NCI-H345 treated with DMSO at 0.1 percent for 48 hours (cell line): ENCODE measurements around the gene SUZ12.
"Not testable (repeated sequence)": the region's sequence is repeated elsewhere in the genome, so short reads cannot be mapped to it uniquely, and the experiment has no call there.

ENCODE experiments used
- DNase-seq: peaks from one replicate; lab custom pipeline; 2025; ENCODE audit not compliant: unreplicated experiment; lab: John Stamatoyannopoulos, UW

The SUZ12 gene

GRCh38 chr17:32040246-32040645 lies 103.4 kb downstream of the SUZ12 start:
- DNase-seq: not testable (repeated sequence)

GRCh38 chr17:32041306-32041875 lies 104.6 kb downstream of the SUZ12 start:
- DNase-seq: not testable (repeated sequence)

- not testable (repeated sequence) for DNase-seq
Observed at GRCh38 chr17:32042266-32042665, 105.5 kb downstream of the SUZ12 start.

GRCh38 chr17:32045611-32046010 lies 108.8 kb downstream of the SUZ12 start:
- DNase-seq: not testable (repeated sequence)

GRCh38 chr17:32047663-32048062 lies 110.9 kb downstream of the SUZ12 start:
- not testable (repeated sequence) for DNase-seq
